Liver (tissue), 9 donors: ENCODE measurements around the gene CNNM2. TPM values are rescaled to one million over a fixed set of nuclear protein-coding genes. Genes with fewer than 3 reads are reported as not detected.

Experiments
- DNase-seq: peaks from one replicate; pipeline ENCODE4 v3.0.0-alpha.2; 2017; ENCODE audit warnings: low spot score
- H3K27ac ChIP-seq, 2 donors: one replicate each; pipeline ENCODE4 v1.7.0; 2013; ENCODE audit warnings: inconsistent platforms in 2 of 2, low read length in 2 of 2, control low read depth in 1 of 2, low read depth in 1 of 2, mild to moderate bottlenecking in 1 of 2
- H3K27me3 ChIP-seq, 4 donors: one replicate each; pipeline versions ENCODE4 v1.6.1 to v1.7.0; 2013; ENCODE audit warnings: low read length in 3 of 4, inconsistent platforms in 1 of 4, mild to moderate bottlenecking in 1 of 4, moderate library complexity in 1 of 4; ENCODE audit not compliant: control insufficient read depth in 4 of 4, insufficient read depth in 4 of 4
- H3K36me3 ChIP-seq, 4 donors: one replicate each; pipeline versions ENCODE4 v1.6.1 to v1.7.0; 2013; ENCODE audit warnings: low read length in 3 of 4, mild to moderate bottlenecking in 3 of 4, low read depth in 1 of 4, moderate library complexity in 1 of 4; ENCODE audit not compliant: control insufficient read depth in 4 of 4, insufficient read depth in 3 of 4
- H3K4me1 ChIP-seq, 4 donors: one replicate each; pipeline versions ENCODE4 v1.6.1 to v1.7.0; 2013; ENCODE audit warnings: low read length in 3 of 4, mild to moderate bottlenecking in 3 of 4, moderate library complexity in 1 of 4; ENCODE audit not compliant: control insufficient read depth in 4 of 4, insufficient read depth in 4 of 4
- H3K4me3 ChIP-seq, 3 donors: one replicate each; pipeline versions ENCODE4 v1.6.1 to v1.7.0; 2013; ENCODE audit warnings: low read length in 3 of 3, control low read depth in 1 of 3, low read depth in 1 of 3, mild to moderate bottlenecking in 1 of 3
- H3K9ac ChIP-seq, 2 donors: one replicate each; pipeline ENCODE4 v1.7.0; 2013; ENCODE audit warnings: low read length in 2 of 2, mild to moderate bottlenecking in 2 of 2, moderate library complexity in 2 of 2, control low read depth in 1 of 2, low read depth in 1 of 2
- H3K9me3 ChIP-seq, 4 donors: one replicate each; pipeline versions ENCODE4 v1.6.1 to v1.7.0; 2013; ENCODE audit warnings: low read length in 3 of 4; ENCODE audit not compliant: control insufficient read depth in 4 of 4
- EGR1 ChIP-seq, 2 donors: IDR thresholded peaks; 2 replicates each; pipeline ENCODE4 v1.6.1; 2016 to 2018; ENCODE audit warnings: antibody characterized with exemption in 2 of 2, low read depth in 2 of 2
- FOXA2 ChIP-seq: IDR thresholded peaks from 2 replicates; pipeline ENCODE4 v1.6.1; 2016; ENCODE audit warnings: antibody characterized with exemption
- GABPA ChIP-seq, 2 donors: IDR thresholded peaks in 1 of 2; conservative IDR thresholded peaks in 1 of 2; 2 replicates each; pipeline ENCODE4 v1.6.1; 2016; ENCODE audit warnings: antibody characterized with exemption in 2 of 2, mild to moderate bottlenecking in 1 of 2, moderate library complexity in 1 of 2
- HNF4A ChIP-seq, 2 donors: conservative IDR thresholded peaks; 2 replicates each; pipeline ENCODE4 v1.6.1; 2016; ENCODE audit warnings: antibody characterized with exemption in 2 of 2, mild to moderate bottlenecking in 2 of 2
- HNF4G ChIP-seq: IDR thresholded peaks from 2 replicates; pipeline ENCODE4 v1.6.1; 2016; ENCODE audit warnings: antibody characterized with exemption
- JUND ChIP-seq, 2 donors: IDR thresholded peaks; 2 replicates each; pipeline ENCODE4 v1.6.1; 2016; ENCODE audit warnings: antibody characterized with exemption in 2 of 2
- MAX ChIP-seq: IDR thresholded peaks from 2 replicates; pipeline ENCODE4 v1.6.1; 2016; ENCODE audit warnings: antibody characterized with exemption
- NR2F2 ChIP-seq: IDR thresholded peaks from 2 replicates; pipeline ENCODE4 v1.6.1; 2016; ENCODE audit warnings: antibody characterized with exemption
- RAD21 ChIP-seq, 2 donors: IDR thresholded peaks; 2 replicates each; pipeline ENCODE4 v1.6.1; 2016; ENCODE audit warnings: antibody characterized with exemption in 2 of 2, mild to moderate bottlenecking in 2 of 2
- REST ChIP-seq: IDR thresholded peaks from 2 replicates; pipeline ENCODE4 v1.6.1; 2016; ENCODE audit warnings: antibody characterized with exemption, mild to moderate bottlenecking
- RXRA ChIP-seq, 2 donors: IDR thresholded peaks; 2 replicates each; pipeline ENCODE4 v1.6.1; 2017 to 2018; ENCODE audit warnings: antibody characterized with exemption in 2 of 2, mild to moderate bottlenecking in 1 of 2
- SP1 ChIP-seq: IDR thresholded peaks from 2 replicates; pipeline ENCODE4 v1.6.1; 2018; ENCODE audit warnings: antibody characterized with exemption, mild to moderate bottlenecking
- TAF1 ChIP-seq: conservative IDR thresholded peaks from 2 replicates; pipeline ENCODE4 v1.6.1; 2016; ENCODE audit warnings: antibody characterized with exemption, mild to moderate bottlenecking
- YY1 ChIP-seq: IDR thresholded peaks from 2 replicates; pipeline ENCODE4 v1.6.1; 2016; ENCODE audit warnings: antibody characterized with exemption, mild to moderate bottlenecking
- WGBS: extraction: QIAGEN DNeasy Blood & Tissue Kit; methylation state at CpG from one replicate; pipeline ENCODE4 v1.1.7; 2013; 5-methylcytosine and 5-hydroxymethylcytosine counted together
- polyA plus RNA-seq, 2 donors: library from polyadenylated mRNA; stranded (reverse) in 1 of 2; unstranded in 1 of 2; fragments of 200-250 nt in 1 of 2; fragments of >200 nt in 1 of 2; fragmentation: Nextera tagmentation in 1 of 2; extraction: Ambion mirVana in 1 of 2; gene quantifications; one replicate each; pipeline versions ENCODE4 v1.2.1 to v1.2.3, GENCODE V29; 2013 to 2015
- total RNA-seq, 2 donors: library from RNA; depleted of rRNA; stranded (reverse); fragments of >200 nt; gene quantifications; one replicate each; pipeline ENCODE4 v1.2.3, GENCODE V29; 2014
- TF ChIP-seq, protein P1 (sequence below): IDR thresholded peaks from 2 replicates; pipeline ENCODE4 v1.6.1; 2016; ENCODE audit warnings: antibody characterized with exemption
- TF ChIP-seq, protein P2 (sequence below): fragments of 150-350 bp; IDR thresholded peaks from 2 replicates; pipeline ENCODE4 v1.5.1; 2017; ENCODE audit warnings: improper control_type of control experiment, low read depth, low read length; ENCODE audit not compliant: missing input control
- TF ChIP-seq, protein P3 (sequence below): IDR thresholded peaks from 2 replicates; pipeline ENCODE4 v1.6.1; 2016; ENCODE audit warnings: antibody characterized with exemption
- donor health status: healthy.
- donor health status: healthy.
- donor health status: healthy.
- donor health status: healthy.
- donor health status: healthy.

The CNNM2 gene
- total and polyA plus RNA-seq, 4 donors: 2.0 to 10.8 (median 6.9) TPM

DNA sequence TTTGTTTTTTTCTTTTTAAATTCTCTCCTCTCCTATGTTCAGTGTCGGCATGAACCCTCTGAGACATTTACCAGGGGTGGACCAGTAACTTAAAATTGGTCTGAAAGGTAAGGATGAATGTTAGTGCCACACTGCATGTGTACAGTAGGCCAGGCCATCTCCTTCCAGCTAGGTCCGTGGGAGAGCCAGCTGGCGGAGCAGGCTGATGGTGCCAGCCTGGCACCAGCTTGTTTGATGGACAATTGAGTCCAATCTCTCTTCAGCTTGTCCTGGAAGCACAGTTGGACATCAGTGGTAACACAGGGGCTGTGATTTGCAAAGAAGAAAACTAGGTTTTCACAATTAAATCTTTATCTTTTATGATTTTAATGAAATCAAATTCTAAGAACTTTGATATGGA lies 136.5 kb downstream of the CNNM2 start:
- Histone ChIP-seq H3K9me3 (no peaks in the 10 kb centered on the region), H3K27me3 (no peaks in the 10 kb centered on the region), H3K4me1 (peaks cover 0 to 12% (median 9%) of the 10 kb centered on the region in 4 donors), H3K9ac (no peak overlapping the region), H3K36me3 (peaks cover 0 to 4% (median 0%) of the 10 kb centered on the region in 4 donors), H3K4me3 (no peak overlapping the region), H3K27ac (peak overlapping the region in 1 of 2 donors; percentile 52)
- WGBS: 78% methylated on average over 3 of the region's 3 CpGs
- DNase-seq: no peak
- TF ChIP-seq MAX: no peak

- H3K36me3 ChIP-seq: peaks cover 0 to 4% (median 0%) of the 10 kb centered on the region in 4 donors
- H3K9me3 ChIP-seq: no peaks in the 10 kb centered on the region
- DNase-seq: no peak
- H3K27me3 ChIP-seq: no peaks in the 10 kb centered on the region
- H3K4me3 ChIP-seq: no peak overlapping the region
- H3K27ac ChIP-seq: no peak overlapping the region
- peaks cover 0 to 12% (median 9%) of the 10 kb centered on the region in 4 donors for H3K4me1 ChIP-seq
- TF ChIP-seq RXRA (IDR thresholded peaks at IDR 0.05): peak in 1 of 2 donors; percentile 35
- TF ChIP-seq, protein P1, sequence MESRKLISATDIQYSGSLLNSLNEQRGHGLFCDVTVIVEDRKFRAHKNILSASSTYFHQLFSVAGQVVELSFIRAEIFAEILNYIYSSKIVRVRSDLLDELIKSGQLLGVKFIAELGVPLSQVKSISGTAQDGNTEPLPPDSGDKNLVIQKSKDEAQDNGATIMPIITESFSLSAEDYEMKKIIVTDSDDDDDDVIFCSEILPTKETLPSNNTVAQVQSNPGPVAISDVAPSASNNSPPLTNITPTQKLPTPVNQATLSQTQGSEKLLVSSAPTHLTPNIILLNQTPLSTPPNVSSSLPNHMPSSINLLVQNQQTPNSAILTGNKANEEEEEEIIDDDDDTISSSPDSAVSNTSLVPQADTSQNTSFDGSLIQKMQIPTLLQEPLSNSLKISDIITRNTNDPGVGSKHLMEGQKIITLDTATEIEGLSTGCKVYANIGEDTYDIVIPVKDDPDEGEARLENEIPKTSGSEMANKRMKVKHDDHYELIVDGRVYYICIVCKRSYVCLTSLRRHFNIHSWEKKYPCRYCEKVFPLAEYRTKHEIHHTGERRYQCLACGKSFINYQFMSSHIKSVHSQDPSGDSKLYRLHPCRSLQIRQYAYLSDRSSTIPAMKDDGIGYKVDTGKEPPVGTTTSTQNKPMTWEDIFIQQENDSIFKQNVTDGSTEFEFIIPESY: no peak
- no peak overlapping the region for H3K9ac ChIP-seq
- 78% methylated on average over 4 of the region's 4 CpGs for WGBS
Observed at GRCh38 chr10:103055105-103055504, 137.0 kb downstream of the CNNM2 start.

- Histone ChIP-seq H3K4me3 (no peak overlapping the region), H3K27ac (no peak overlapping the region), H3K4me1 (peaks cover 0 to 12% (median 9%) of the 10 kb centered on the region in 4 donors), H3K36me3 (peaks cover 0 to 4% (median 0%) of the 10 kb centered on the region in 4 donors), H3K9ac (no peak overlapping the region), H3K27me3 (no peaks in the 10 kb centered on the region), H3K9me3 (no peaks in the 10 kb centered on the region)
- no peak for DNase-seq
- 90% methylated on average over 3 of the region's 3 CpGs for WGBS
- TF ChIP-seq GABPA (IDR thresholded peaks at IDR 0.05 in 1 of 2, conservative IDR thresholded peaks at IDR 0.05 in 1 of 2) (no peak), TAF1 (no peak), HNF4A (conservative IDR thresholded peaks at IDR 0.05) (no peak), SP1 (no peak), REST (no peak), YY1 (no peak), RAD21 (IDR thresholded peaks at IDR 0.05) (no peak), EGR1 (IDR thresholded peaks at IDR 0.05; ENCODE audit: low read depth in 2 of 2) (no peak), NR2F2 (no peak), FOXA2 (no peak), JUND (IDR thresholded peaks at IDR 0.05) (no peak), MAX (no peak), HNF4G (no peak)
- TF ChIP-seq, protein P2, sequence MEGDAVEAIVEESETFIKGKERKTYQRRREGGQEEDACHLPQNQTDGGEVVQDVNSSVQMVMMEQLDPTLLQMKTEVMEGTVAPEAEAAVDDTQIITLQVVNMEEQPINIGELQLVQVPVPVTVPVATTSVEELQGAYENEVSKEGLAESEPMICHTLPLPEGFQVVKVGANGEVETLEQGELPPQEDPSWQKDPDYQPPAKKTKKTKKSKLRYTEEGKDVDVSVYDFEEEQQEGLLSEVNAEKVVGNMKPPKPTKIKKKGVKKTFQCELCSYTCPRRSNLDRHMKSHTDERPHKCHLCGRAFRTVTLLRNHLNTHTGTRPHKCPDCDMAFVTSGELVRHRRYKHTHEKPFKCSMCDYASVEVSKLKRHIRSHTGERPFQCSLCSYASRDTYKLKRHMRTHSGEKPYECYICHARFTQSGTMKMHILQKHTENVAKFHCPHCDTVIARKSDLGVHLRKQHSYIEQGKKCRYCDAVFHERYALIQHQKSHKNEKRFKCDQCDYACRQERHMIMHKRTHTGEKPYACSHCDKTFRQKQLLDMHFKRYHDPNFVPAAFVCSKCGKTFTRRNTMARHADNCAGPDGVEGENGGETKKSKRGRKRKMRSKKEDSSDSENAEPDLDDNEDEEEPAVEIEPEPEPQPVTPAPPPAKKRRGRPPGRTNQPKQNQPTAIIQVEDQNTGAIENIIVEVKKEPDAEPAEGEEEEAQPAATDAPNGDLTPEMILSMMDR: no peak
- TF ChIP-seq, protein P3, sequence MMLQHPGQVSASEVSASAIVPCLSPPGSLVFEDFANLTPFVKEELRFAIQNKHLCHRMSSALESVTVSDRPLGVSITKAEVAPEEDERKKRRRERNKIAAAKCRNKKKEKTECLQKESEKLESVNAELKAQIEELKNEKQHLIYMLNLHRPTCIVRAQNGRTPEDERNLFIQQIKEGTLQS: no peak
- TF ChIP-seq, protein P1: no peak
Observed at GRCh38 chr10:103058034-103058433, 139.9 kb downstream of the CNNM2 start.
